ENCODE measurements around the gene SLC25A12. TPM values are rescaled to one million over a fixed set of nuclear protein-coding genes. Genes with fewer than 3 reads are reported as not detected.

The SLC25A12 gene
- total and polyA plus RNA-seq, 2 of the 13 experiments (the other 11 are each of a cell fraction or from before 2014, with no cell fraction given) = 8.1 to 15.9 TPM

GRCh38 chr2:171814174-171814573 is 79.9 kb downstream of the SLC25A12 start:
- no peak overlapping the region for H3K4me3 ChIP-seq (replicated peaks in 1 of 3; ENCODE audit: insufficient read depth in 1 of 3, low read depth in 2 of 3, low read length in 3 of 3)
- H4K20me1 ChIP-seq (ENCODE audit: insufficient read depth, low read length) = no peaks in the 10 kb centered on the region
- H3K9me3 ChIP-seq (ENCODE audit: low read length) = no peaks in the 10 kb centered on the region
- no peaks in the 10 kb centered on the region; a peak in 1 of 5 replicates for H3K36me3 ChIP-seq (replicated peaks in 1 of 2; ENCODE audit: control insufficient read depth in 1 of 2, insufficient read depth in 2 of 2, low read length in 2 of 2)
- in situ Hi-C loops (cut with HindIII; ENCODE audit: extremely low pct_ligation_motif_present, low pct_unique_long_range_greater_than_20kb) (no loop called here), intact Hi-C loops (cut with micrococcal nuclease; ENCODE audit: unreplicated experiment) (loop anchor here (5.0 to 10.0 kb wide), 2 partner anchors 61 to 108 kb away; partner anchors contain the start of gene HAT1)
- BruUV-seq (replicated peaks) = no TSS peak
- ChIA-PET CTCF (ENCODE audit: low intra/inter-chr PET ratio, low total read pairs) (no interaction called here), POLR2A (no interaction called here)
- TF ChIP-seq SYNCRIP (IDR thresholded peaks at IDR 0.05; ENCODE audit: insufficient read depth, low read depth, low read length) = no peak
- TF ChIP-seq MTA1 (CRISPR knock-in tag; IDR thresholded peaks at IDR 0.05; ENCODE audit: borderline replicate concordance) = no peak
- TF ChIP-seq, protein P1, sequence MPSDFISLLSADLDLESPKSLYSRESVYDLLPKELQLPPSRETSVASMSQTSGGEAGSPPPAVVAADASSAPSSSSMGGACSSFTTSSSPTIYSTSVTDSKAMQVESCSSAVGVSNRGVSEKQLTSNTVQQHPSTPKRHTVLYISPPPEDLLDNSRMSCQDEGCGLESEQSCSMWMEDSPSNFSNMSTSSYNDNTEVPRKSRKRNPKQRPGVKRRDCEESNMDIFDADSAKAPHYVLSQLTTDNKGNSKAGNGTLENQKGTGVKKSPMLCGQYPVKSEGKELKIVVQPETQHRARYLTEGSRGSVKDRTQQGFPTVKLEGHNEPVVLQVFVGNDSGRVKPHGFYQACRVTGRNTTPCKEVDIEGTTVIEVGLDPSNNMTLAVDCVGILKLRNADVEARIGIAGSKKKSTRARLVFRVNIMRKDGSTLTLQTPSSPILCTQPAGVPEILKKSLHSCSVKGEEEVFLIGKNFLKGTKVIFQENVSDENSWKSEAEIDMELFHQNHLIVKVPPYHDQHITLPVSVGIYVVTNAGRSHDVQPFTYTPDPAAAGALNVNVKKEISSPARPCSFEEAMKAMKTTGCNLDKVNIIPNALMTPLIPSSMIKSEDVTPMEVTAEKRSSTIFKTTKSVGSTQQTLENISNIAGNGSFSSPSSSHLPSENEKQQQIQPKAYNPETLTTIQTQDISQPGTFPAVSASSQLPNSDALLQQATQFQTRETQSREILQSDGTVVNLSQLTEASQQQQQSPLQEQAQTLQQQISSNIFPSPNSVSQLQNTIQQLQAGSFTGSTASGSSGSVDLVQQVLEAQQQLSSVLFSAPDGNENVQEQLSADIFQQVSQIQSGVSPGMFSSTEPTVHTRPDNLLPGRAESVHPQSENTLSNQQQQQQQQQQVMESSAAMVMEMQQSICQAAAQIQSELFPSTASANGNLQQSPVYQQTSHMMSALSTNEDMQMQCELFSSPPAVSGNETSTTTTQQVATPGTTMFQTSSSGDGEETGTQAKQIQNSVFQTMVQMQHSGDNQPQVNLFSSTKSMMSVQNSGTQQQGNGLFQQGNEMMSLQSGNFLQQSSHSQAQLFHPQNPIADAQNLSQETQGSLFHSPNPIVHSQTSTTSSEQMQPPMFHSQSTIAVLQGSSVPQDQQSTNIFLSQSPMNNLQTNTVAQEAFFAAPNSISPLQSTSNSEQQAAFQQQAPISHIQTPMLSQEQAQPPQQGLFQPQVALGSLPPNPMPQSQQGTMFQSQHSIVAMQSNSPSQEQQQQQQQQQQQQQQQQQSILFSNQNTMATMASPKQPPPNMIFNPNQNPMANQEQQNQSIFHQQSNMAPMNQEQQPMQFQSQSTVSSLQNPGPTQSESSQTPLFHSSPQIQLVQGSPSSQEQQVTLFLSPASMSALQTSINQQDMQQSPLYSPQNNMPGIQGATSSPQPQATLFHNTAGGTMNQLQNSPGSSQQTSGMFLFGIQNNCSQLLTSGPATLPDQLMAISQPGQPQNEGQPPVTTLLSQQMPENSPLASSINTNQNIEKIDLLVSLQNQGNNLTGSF (CRISPR knock-in tag; IDR thresholded peaks at IDR 0.05) = no peak
- TF ChIP-seq RARA (CRISPR knock-in tag; IDR thresholded peaks at IDR 0.05) = no peak
- no peak for TF ChIP-seq TFAP4 (IDR thresholded peaks at IDR 0.05; ENCODE audit: borderline replicate concordance, low read depth)
- TF ChIP-seq, protein P2, sequence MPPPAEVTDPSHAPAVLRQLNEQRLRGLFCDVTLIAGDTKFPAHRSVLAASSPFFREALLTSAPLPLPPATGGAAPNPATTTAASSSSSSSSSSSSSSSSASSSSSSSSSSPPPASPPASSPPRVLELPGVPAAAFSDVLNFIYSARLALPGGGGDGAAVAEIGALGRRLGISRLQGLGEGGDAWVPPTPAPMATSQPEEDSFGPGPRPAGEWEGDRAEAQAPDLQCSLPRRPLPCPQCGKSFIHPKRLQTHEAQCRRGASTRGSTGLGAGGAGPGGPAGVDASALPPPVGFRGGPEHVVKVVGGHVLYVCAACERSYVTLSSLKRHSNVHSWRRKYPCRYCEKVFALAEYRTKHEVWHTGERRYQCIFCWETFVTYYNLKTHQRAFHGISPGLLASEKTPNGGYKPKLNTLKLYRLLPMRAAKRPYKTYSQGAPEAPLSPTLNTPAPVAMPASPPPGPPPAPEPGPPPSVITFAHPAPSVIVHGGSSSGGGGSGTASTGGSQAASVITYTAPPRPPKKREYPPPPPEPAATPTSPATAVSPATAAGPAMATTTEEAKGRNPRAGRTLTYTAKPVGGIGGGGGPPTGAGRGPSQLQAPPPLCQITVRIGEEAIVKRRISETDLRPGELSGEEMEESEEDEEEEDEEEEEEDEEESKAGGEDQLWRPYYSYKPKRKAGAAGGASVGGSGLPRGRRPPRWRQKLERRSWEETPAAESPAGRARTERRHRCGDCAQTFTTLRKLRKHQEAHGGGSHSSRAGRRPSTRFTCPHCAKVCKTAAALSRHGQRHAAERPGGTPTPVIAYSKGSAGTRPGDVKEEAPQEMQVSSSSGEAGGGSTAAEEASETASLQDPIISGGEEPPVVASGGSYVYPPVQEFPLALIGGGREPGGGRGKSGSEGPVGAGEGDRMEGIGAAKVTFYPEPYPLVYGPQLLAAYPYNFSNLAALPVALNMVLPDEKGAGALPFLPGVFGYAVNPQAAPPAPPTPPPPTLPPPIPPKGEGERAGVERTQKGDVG (CRISPR knock-in tag; IDR thresholded peaks at IDR 0.05; ENCODE audit: borderline replicate concordance) = no peak
- no peak for TF ChIP-seq ZSCAN25 (CRISPR knock-in tag; IDR thresholded peaks at IDR 0.05)
- no peak for TF ChIP-seq RBFOX2 (IDR thresholded peaks at IDR 0.05; ENCODE audit: low read depth, low read length)
- TF ChIP-seq ZNF564 (CRISPR knock-in tag; IDR thresholded peaks at IDR 0.05) = no peak
- TF ChIP-seq YEATS4 (CRISPR knock-in tag; IDR thresholded peaks at IDR 0.05; ENCODE audit: borderline replicate concordance) = no peak
- TF ChIP-seq GATAD1 (CRISPR knock-in tag; IDR thresholded peaks at IDR 0.05) = no peak
- no peak for TF ChIP-seq RFX1 (IDR thresholded peaks at IDR 0.05)
- no peak for TF ChIP-seq SNAPC5 (CRISPR knock-in tag; IDR thresholded peaks at IDR 0.05; ENCODE audit: borderline replicate concordance)
- TF ChIP-seq KLF9 (CRISPR knock-in tag; IDR thresholded peaks at IDR 0.05; ENCODE audit: low read depth) = no peak
- TF ChIP-seq JUNB (CRISPR knock-in tag; IDR thresholded peaks at IDR 0.05; ENCODE audit: borderline replicate concordance) = no peak
- no peak for TF ChIP-seq NFKB2 (CRISPR knock-in tag; IDR thresholded peaks at IDR 0.05; ENCODE audit: borderline replicate concordance)
- TF ChIP-seq ZNF775 (CRISPR knock-in tag; IDR thresholded peaks at IDR 0.05; ENCODE audit: borderline replicate concordance) = no peak
- H3K4me1 ChIP-seq (ENCODE audit: insufficient read depth, low read length) = no peaks in the 10 kb centered on the region
- no peaks in the 10 kb centered on the region for H3K79me2 ChIP-seq (ENCODE audit: insufficient read depth, low read length)
- ATAC-seq (no peak), FAIRE-seq (no peak), DNase-seq (ENCODE audit: low spot score) (no peak)
- no peak overlapping the region for H2AFZ ChIP-seq (ENCODE audit: low read length)
- WGBS (ENCODE audit: low lambda C conversion rate) = 91% methylated on average over 6 of the region's 6 CpGs
- no peak overlapping the region for H3K27ac ChIP-seq (ENCODE audit: extremely low read length, insufficient read depth, low read length)
- no peak overlapping the region for H3K4me2 ChIP-seq (ENCODE audit: low read depth, low read length)
- no peak overlapping the region for H3K9ac ChIP-seq (ENCODE audit: insufficient read depth, low read depth, low read length)
- H3K27me3 ChIP-seq (ENCODE audit: control insufficient read depth in 1 of 2, insufficient read depth in 2 of 2, low read length in 2 of 2) = no peaks in the 10 kb centered on the region
